NCI-H2081 treated with DMSO at 0.1 percent for 48 hours (cell line): ENCODE results near the gene NWD2.

Experiments
- DNase-seq: peaks from one replicate; lab custom pipeline; 2025; lab: John Stamatoyannopoulos, UW

NWD2 gene

GRCh38 chr4:37279894-37280592, 35.5 kb downstream of the NWD2 start:
- DNase-seq: no peak

- no peak for DNase-seq
Measured at GRCh38 chr4:37299468-37299867, 54.9 kb downstream of the NWD2 start.

DNA sequence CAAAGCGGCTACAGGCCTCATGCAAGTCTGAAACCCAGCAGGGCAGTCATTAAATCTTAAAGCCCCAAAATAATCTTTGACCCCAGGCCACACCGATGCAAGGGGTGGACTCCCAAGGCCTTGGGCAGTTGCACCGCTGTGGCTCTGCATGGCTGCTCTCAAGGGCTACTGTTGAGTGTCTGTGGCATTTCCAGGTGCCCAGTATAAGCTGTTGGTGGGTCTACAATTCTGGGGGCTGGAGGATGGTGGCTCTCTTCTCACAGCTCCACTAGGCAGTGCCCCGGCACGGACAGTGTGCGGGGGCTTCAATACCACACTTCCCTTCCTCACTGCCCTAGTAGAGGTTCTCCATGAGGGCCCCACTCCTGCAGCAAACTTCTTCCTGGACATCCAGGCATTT, 60.1 kb downstream of the NWD2 start:
- DNase-seq: no peak

- no peak for DNase-seq
Measured at GRCh38 chr4:37305984-37306383, 61.4 kb downstream of the NWD2 start.

DNA sequence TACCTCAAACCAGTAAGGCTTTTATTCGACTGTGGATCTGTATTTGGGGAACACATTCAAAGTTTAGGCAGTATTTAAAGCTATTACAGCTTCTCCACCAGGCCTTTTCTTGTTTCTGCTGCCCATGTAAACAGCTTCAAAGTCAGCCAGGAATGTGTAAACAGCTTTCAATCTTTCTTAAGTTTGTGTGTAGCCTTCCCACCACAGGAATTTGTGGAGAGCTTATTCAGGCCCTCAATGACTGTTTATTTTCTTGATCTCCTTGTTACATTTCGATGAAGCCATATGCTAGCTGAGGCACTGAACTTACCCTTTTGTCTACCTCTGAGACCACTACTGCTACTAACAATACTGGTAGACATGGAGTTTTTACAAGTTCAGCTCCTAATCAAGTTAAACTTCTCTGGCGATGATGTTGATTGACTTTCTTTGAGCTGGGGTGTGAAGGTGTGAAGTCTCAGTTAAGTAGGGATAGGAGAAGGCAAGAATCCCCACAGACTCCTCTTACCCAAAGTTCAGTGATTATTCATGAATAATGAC, 72.6 kb downstream of the NWD2 start:
- no peak for DNase-seq

DNA sequence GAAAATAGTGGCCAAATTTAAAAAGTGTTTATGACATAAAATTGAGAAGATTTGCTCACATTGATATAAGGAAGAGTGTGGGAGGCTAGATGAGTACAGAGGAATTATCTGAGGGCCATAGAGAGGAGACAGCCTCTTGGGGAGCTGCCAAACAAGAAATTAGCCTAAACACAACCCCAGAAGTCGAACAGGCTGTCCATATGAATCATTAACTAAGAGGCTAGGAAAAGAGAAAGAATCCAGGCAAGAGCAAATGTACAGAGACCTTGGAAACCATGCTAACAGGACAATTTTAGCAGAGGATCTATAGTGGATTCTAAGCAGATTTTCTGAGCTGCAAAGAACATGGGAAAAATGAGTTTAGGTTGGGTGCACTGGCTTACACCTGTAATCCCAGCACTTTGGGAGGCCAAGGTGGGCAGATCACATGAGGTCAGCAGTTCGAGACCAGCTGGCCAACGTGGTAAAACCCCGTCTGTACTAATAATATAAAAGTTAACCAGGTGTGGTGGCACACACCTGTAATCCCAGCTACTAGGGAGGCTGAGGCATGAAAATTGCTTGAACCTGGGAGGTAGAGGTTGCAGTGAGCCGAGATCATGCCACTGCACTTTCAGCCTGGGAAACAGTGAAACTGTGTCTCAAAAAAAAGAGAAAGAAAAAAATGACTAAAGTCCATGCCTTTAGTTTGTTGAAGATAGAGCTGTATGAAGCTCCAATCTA, 76.1 kb downstream of the NWD2 start:
- DNase-seq: no peak

DNA sequence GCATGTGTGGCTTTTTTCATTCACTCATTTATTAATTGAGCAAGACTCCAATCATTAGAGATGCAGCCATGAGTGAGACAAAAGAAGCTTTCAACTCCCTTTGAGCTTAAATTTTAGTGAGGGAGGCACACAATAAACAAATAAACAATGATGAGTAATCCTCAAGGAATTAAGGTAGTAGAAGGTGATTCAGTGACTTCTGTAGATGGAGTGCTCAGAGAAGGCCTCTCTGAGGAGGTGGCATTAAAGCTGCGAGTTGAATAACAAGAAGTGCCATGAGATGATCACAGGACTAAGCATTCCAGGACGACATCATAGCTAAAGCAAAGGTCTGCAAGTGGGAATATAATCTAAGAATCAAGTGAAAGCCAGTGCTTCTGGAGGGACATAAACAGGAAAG, 77.6 kb downstream of the NWD2 start:
- DNase-seq: no peak

GRCh38 chr4:37324546-37324945, 80.0 kb downstream of the NWD2 start:
- no peak for DNase-seq

GRCh38 chr4:37326852-37327251, 82.3 kb downstream of the NWD2 start:
- DNase-seq: no peak

DNA sequence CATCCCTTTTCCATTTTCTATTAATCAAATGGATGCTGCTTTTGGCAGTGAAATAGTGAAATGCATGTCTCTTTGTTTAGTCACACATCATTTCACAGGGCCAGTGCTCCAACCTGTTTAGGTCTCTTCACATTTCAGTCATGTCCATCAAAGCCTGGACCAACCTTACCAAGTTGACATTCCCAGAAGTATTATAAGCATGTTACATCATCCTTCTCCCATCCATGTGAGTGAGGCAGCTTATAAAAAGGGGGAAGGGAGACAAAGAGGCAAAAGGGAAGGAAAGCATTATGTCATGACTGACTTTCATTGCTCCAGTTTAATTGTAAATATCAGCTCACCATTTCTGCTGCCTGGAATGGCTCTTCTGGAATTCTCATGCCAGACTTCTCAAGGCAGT, 94.4 kb downstream of the NWD2 start:
- DNase-seq: no peak

DNA sequence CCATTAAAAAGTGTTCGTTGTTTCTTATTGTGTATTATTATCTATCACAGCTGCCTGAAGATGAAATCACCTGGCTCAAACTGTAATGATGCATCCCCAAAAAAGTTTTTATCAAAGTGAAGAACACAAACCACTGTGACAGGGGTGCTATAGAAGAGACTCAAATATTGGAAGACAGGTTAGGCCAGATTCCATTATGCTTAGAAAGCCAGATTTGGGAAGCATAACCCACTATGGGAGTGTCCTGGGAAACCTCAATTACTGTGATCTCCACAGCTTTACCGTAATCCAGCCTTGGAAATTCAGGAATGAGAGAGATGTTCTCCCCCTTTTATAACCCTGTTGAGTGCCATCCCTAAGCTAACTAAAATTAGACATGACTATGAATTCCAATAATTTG, 114.2 kb downstream of the NWD2 start:
- no peak for DNase-seq

DNA sequence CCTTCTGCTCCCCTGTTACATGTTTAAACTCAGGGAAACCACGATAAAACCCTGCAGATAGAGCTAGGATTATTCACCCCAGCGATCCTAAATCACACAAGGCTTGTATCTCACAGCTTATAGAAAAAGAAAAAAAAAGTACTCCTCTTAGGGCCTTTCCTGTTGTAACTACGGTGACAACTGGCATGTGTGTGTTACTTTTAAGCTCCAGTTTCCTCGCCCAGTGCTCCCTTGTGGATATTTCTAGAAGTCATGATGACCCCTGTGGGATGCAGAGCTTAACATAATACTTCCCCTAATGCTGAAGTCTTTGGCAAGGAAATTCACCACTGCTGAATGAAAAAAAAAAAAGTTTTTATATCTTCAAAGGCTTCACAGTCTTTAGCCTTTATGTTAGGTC, 114.7 kb downstream of the NWD2 start:
- DNase-seq: no peak

GRCh38 chr4:37365888-37366287, 121.3 kb downstream of the NWD2 start:
- DNase-seq: no peak

DNA sequence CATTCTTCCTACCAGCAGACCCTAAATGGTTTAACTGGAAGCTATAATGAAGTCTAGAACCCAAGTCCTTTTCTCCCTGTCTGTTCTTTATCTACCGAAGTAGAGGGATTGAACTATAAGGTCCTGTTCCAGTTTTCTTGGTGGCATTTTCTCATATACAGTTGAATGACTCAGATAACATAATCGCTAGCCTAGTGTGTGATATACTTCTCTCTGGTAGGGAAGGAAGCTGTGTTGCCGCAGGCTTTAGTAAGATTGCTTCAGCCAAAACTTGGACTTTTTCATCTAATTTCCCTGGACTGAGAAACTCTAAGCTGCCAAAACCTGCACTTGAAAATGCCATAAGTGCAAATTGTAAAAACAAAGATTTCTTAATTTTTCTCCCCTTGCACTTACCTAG, 123.4 kb downstream of the NWD2 start:
- DNase-seq: no peak

DNA sequence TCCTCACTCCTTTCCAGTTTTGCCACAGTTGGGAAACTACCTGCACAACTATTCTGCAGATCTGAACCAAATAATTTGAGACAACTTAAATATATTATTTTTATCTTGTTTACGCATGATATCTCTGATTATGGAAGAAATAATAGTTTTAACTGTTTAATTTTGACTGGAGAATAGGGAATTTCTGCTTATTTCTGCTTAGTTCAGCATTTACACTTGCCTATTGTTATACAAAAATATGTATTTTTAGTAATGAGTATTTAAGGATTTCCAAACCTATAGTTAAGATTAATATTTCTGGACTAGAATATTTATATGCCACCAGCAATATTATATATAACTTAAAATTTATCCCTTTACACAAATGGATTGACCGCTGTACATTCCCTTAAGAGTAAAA, 125.5 kb downstream of the NWD2 start:
- no peak for DNase-seq

GRCh38 chr4:37381040-37381668, 136.6 kb downstream of the NWD2 start:
- no peak for DNase-seq

- DNase-seq: peak; percentile 15
Measured at GRCh38 chr4:37383579-37384229, 139.2 kb downstream of the NWD2 start.

DNA sequence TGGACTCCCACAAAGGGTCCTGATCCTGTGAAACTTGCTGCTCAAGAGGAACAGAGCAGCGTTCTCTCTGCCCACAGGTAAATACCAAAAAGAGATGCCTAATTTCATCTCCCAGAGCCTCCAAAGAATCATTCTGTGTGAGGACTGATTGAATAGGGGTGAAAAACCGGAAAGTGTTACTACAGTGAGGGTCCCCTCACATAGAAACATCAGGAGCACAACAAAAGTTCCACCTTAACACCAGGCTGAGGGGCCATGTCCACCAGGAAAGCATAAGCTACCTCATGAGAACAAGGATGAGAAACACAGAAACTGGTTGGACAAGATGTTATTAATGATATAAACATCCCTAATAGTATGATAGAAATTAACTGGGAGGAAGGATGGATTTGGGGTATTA, 140.9 kb downstream of the NWD2 start:
- DNase-seq: no peak

DNA sequence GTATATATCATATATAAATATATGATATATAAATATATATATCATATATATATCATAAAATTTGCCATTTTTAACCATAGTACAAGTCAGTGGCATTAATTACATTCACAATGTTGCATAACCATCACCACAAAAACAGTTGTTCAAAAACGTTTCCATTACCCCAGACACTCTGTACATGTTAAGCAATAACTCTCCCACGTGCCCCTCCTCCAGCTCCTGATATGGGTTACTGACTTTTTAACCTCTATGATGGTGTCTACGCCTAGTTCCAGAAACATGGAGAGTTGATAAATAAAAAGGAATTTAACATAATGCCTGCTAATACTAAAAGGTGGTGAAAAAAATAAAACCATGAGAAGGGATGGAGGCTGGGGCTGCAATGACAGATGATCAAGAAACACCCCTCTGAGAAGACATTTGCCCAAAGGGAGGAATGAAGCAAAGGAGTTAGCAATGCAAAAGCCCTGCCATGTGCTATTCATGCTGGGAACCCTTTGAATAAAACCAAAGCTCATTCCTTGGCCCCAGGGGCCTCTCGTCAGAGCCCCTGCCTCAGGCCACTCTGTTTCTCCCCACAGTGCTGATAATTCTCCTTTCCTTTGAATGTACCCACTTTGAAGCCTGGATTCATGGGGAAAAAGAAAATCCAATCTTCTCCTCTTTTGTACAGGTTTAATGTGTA, 144.3 kb downstream of the NWD2 start:
- DNase-seq: no peak

DNA sequence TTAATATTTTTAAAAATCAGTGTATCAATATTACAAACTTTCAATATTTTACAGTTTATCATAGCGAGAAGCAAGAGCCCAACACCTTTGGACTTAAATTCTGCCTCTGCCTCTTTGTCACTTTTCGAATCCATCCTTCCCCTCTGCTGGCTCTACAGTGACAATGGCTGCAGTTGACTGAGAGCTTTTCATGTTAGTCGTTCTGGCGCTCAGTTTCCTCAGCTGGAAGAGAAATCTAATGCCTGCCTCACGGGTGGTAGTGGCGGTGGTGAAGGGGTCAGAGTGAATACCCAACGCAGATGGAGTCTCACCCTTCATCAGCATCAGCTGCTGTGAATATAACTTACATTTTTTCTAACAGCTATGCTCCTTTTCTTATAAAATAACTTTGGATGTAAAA, 144.8 kb downstream of the NWD2 start:
- DNase-seq: no peak

- peak; percentile 43 for DNase-seq
Measured at GRCh38 chr4:37389967-37390580, 145.5 kb downstream of the NWD2 start.
